ENCODE measurements around the gene ESYT3.

ESYT3 gene

GRCh38 chr3:138443091-138443490 is 8.7 kb downstream of the ESYT3 start:
- peaks cover 4% of the 10 kb centered on the region for H3K27me3 ChIP-seq (ENCODE audit: insufficient read depth, poor library complexity, severe bottlenecking)
- no peak overlapping the region for H3K4me3 ChIP-seq (replicated peaks; ENCODE audit: insufficient read depth, low read length)
- no peak overlapping the region for H3K27ac ChIP-seq (replicated peaks)
- TF ChIP-seq GABPA (IDR thresholded peaks at IDR 0.05; ENCODE audit: low read depth) = no peak
- TF ChIP-seq CTCF (IDR thresholded peaks at IDR 0.05; ENCODE audit: insufficient read depth, low read length) = no peak
- DNase-seq (ENCODE audit: low read depth in 1 of 2, low spot score in 1 of 2) = no peak

- H3K27ac ChIP-seq (replicated peaks) = no peak overlapping the region
Observed at GRCh38 chr3:138443521-138444503, 9.4 kb downstream of the ESYT3 start.

GRCh38 chr3:138445236-138445635 is 10.8 kb downstream of the ESYT3 start:
- no peak overlapping the region for H3K4me3 ChIP-seq (replicated peaks; ENCODE audit: insufficient read depth, low read length)
- no peak for DNase-seq (ENCODE audit: low read depth in 1 of 2, low spot score in 1 of 2)
- no peak overlapping the region for H3K27ac ChIP-seq (replicated peaks)
- TF ChIP-seq SPI1 (IDR thresholded peaks at IDR 0.05; ENCODE audit: borderline replicate concordance, low read depth) = no peak
- TF ChIP-seq POLR2AphosphoS5 (IDR thresholded peaks at IDR 0.05; ENCODE audit: low read depth) = no peak
- no peak for TF ChIP-seq REST (IDR thresholded peaks at IDR 0.05; ENCODE audit: insufficient replicate concordance, low read depth)
- TF ChIP-seq GABPA (IDR thresholded peaks at IDR 0.05; ENCODE audit: low read depth) = no peak
- no peak for TF ChIP-seq CTCF (IDR thresholded peaks at IDR 0.05; ENCODE audit: insufficient read depth, low read length)
- H3K27me3 ChIP-seq (ENCODE audit: insufficient read depth, poor library complexity, severe bottlenecking) = peaks cover 4% of the 10 kb centered on the region

More at GRCh38 chr3:138443521-138444503, 9.4 kb downstream of the ESYT3 start:
- DNase-seq (ENCODE audit: low read depth in 1 of 2, low spot score in 1 of 2) = no peak
- no peak overlapping the region for H3K4me3 ChIP-seq (replicated peaks; ENCODE audit: insufficient read depth, low read length)
- no peak for TF ChIP-seq POLR2AphosphoS5 (IDR thresholded peaks at IDR 0.05; ENCODE audit: low read depth)
- TF ChIP-seq SPI1 (IDR thresholded peaks at IDR 0.05; ENCODE audit: borderline replicate concordance, low read depth) = no peak
- no peak for TF ChIP-seq CTCF (IDR thresholded peaks at IDR 0.05; ENCODE audit: insufficient read depth, low read length)
- no peak for TF ChIP-seq GABPA (IDR thresholded peaks at IDR 0.05; ENCODE audit: low read depth)
- no peak for TF ChIP-seq REST (IDR thresholded peaks at IDR 0.05; ENCODE audit: insufficient replicate concordance, low read depth)
- H3K27me3 ChIP-seq (ENCODE audit: insufficient read depth, poor library complexity, severe bottlenecking) = peaks cover 4% of the 10 kb centered on the region

All from HL-60 (cell line).